A549 (cell line): ENCODE results near the gene MYO1B. TPM values are rescaled to one million over a fixed set of nuclear protein-coding genes. Genes with fewer than 3 reads are reported as not detected.

ENCODE experiments used
- ATAC-seq, 2 experiments: fragments of 200-7000 bp in 1 of 2; fragments of >200 bp in 1 of 2; cut with Nextera tagmentation in 1 of 2; cut with Tn5 transposase in 1 of 2; 3 replicates each; pipeline versions ENCODE4 v1.8.0 to v1.9.1; 2018 to 2020; ENCODE audit warnings: mild to moderate bottlenecking in 1 of 2, moderate library complexity in 1 of 2
- CTCF ChIA-PET: fragments of 300-600 bp; sonication (Branson Sonifier 250); formaldehyde crosslinking; extraction: SDS; loops from one replicate; lab custom pipeline; 2021; ENCODE audit warnings: antibody characterized with exemption, inconsistent platforms; lab: Yijun Ruan, JAX
- POLR2A ChIA-PET: fragments of 350-600 bp; formaldehyde crosslinking; extraction: SDS; loops from one replicate; lab custom pipeline; 2021; ENCODE audit warnings: antibody characterized with exemption, inconsistent platforms; lab: Yijun Ruan, JAX
- DNase-seq, 2 experiments: peaks; one replicate each; pipeline versions ENCODE4 v3.0.0 to v3.0.0-alpha.2; 2011 to 2016; ENCODE audit warnings: low read depth in 1 of 2, low spot score in 1 of 2
- FAIRE-seq: peaks from 2 replicates; lab custom pipeline; 2011; peaks lifted over from hg19 to GRCh38; lab: Jason Lieb, UNC
- H3K27ac ChIP-seq, 2 experiments: fragments of >200 bp; sonication (Bioruptor Twin); formaldehyde crosslinking; 3 replicates each; pipeline ENCODE4 v1.5.1; 2016 to 2017
- H3K4me1 ChIP-seq: fragments of >200 bp; sonication (Bioruptor Twin); formaldehyde crosslinking; 3 replicates; pipeline ENCODE4 v1.6.1; 2016
- H3K4me2 ChIP-seq: fragments of >200 bp; sonication (Bioruptor Twin); formaldehyde crosslinking; 3 replicates; pipeline ENCODE4 v1.6.1; 2016
- H3K4me3 ChIP-seq: fragments of >200 bp; sonication (Bioruptor Twin); formaldehyde crosslinking; 3 replicates; pipeline ENCODE4 v1.5.1; 2016
- H3K9me3 ChIP-seq: fragments of >200 bp; sonication (Bioruptor Twin); formaldehyde crosslinking; 3 replicates; pipeline ENCODE4 v1.6.1; 2016
- BHLHE40 ChIP-seq: IDR thresholded peaks from 2 replicates; pipeline ENCODE4 v1.6.1; 2012; ENCODE audit warnings: low read depth, low read length, inconsistent platforms
- CBX8 ChIP-seq: fragments of 200-600 bp; sonication (generic); IDR thresholded peaks from 2 replicates; pipeline ENCODE4 v1.6.1; 2016
- CEBPB ChIP-seq, 2 experiments: fragments of >200 bp in 1 of 2; sonication (Bioruptor Twin) in 1 of 2; formaldehyde crosslinking in 1 of 2; IDR thresholded peaks; 2 replicates each; pipeline ENCODE4 v1.6.1; 2012 to 2016
- EHF ChIP-seq: fragments of 250-450 bp; sonication (Bioruptor Pico); IDR thresholded peaks from 2 replicates; pipeline ENCODE4 v1.5.0; 2020; ENCODE audit warnings: mild to moderate bottlenecking
- EP300 ChIP-seq, 2 experiments: fragments of >200 bp; sonication (Bioruptor Twin); formaldehyde crosslinking; IDR thresholded peaks; 2 replicates in 1 of 2; 3 replicates in 1 of 2; pipeline ENCODE4 v1.6.1; 2016 to 2017
- ESRRA ChIP-seq: fragments of 150-350 bp; IDR thresholded peaks from 2 replicates; pipeline ENCODE4 v1.6.1; 2014; ENCODE audit warnings: mild to moderate bottlenecking, low read length, borderline replicate concordance
- GATA3 ChIP-seq: IDR thresholded peaks from 2 replicates; pipeline ENCODE4 v1.6.1; 2012; ENCODE audit warnings: borderline replicate concordance
- HDAC2 ChIP-seq: fragments of 200-600 bp; sonication (generic); IDR thresholded peaks from 2 replicates; pipeline ENCODE4 v1.6.1; 2016
- HEYL ChIP-seq: fragments of 250-450 bp; sonication (Bioruptor Pico); IDR thresholded peaks from 2 replicates; pipeline ENCODE4 v1.8.0; 2021; ENCODE audit warnings: mild to moderate bottlenecking, moderate library complexity
- HOXA7 ChIP-seq: fragments of 250-450 bp; sonication (Bioruptor Pico); IDR thresholded peaks from 2 replicates; pipeline ENCODE4 v1.5.0; 2020; ENCODE audit warnings: mild to moderate bottlenecking, moderate library complexity
- JUN ChIP-seq, 2 experiments: fragments of >200 bp; sonication (Bioruptor Twin); formaldehyde crosslinking; IDR thresholded peaks; 2 replicates in 1 of 2; 3 replicates in 1 of 2; pipeline ENCODE4 v1.6.1; 2016 to 2017
- JUNB ChIP-seq: fragments of >200 bp; sonication (Bioruptor Twin); formaldehyde crosslinking; IDR thresholded peaks from 2 replicates; pipeline ENCODE4 v1.6.1; 2016
- KDM1A ChIP-seq: fragments of 200-600 bp; sonication (generic); IDR thresholded peaks from 2 replicates; pipeline ENCODE4 v1.6.1; 2016; ENCODE audit warnings: low read depth, mild to moderate bottlenecking
- MAZ ChIP-seq: fragments of 150-350 bp; IDR thresholded peaks from 2 replicates; pipeline ENCODE4 v1.6.1; 2014; ENCODE audit warnings: antibody characterized with exemption, low read depth, low read length, borderline replicate concordance
- NFE2L2 ChIP-seq: fragments of 150-350 bp; conservative IDR thresholded peaks from 2 replicates; pipeline ENCODE4 v1.6.1; 2014; ENCODE audit warnings: low read length
- NR3C1 ChIP-seq: fragments of >200 bp; sonication (Bioruptor Twin); formaldehyde crosslinking; IDR thresholded peaks from 3 replicates; pipeline ENCODE4 v1.6.1; 2017
- PHF8 ChIP-seq: fragments of 200-600 bp; sonication (generic); IDR thresholded peaks from 2 replicates; pipeline ENCODE4 v1.6.1; 2016; ENCODE audit warnings: low read depth, mild to moderate bottlenecking, antibody characterized with exemption, moderate library complexity, borderline replicate concordance
- POLR2AphosphoS2 ChIP-seq: conservative IDR thresholded peaks from 2 replicates; pipeline ENCODE4 v1.6.1; 2012; ENCODE audit warnings: low read length, improper control_type of control experiment, inconsistent platforms
- TFCP2L1 ChIP-seq: fragments of 250-450 bp; sonication (Bioruptor Pico); IDR thresholded peaks from 2 replicates; pipeline ENCODE4 v1.5.0; 2021; ENCODE audit warnings: mild to moderate bottlenecking
- TP53 ChIP-seq: fragments of 250-450 bp; sonication (Bioruptor Pico); IDR thresholded peaks from 2 replicates; pipeline ENCODE4 v1.5.0; 2021; ENCODE audit warnings: mild to moderate bottlenecking, moderate library complexity
- ZFP36 ChIP-seq: fragments of 450-650 bp; IDR thresholded peaks from 2 replicates; pipeline ENCODE4 v1.6.1; 2014; ENCODE audit warnings: borderline replicate concordance; ENCODE audit not compliant: partially characterized antibody
- ZSCAN20 ChIP-seq: fragments of 250-450 bp; sonication (Bioruptor Pico); IDR thresholded peaks from 2 replicates; pipeline ENCODE4 v1.8.0; 2022; ENCODE audit warnings: mild to moderate bottlenecking, moderate library complexity
- WGBS: methylation state at CpG from one replicate; pipeline ENCODE4 v1.1.6; 2017; ENCODE audit errors: missing lambda C conversion rate; 5-methylcytosine and 5-hydroxymethylcytosine counted together
- polyA plus RNA-seq, 4 experiments: library from polyadenylated mRNA; depleted of rRNA in 3 of 4; stranded (reverse); fragments of >200 nt; fragmentation: RNase III in 1 of 4; extraction: RNeasy Plus Mini Kit Qiagen cat#74134 plus additional on column Dnase treatment in 1 of 4; gene quantifications; 2 replicates in 3 of 4; 3 replicates in 1 of 4; pipeline ENCODE4 v1.2.3, GENCODE V29; 2011 to 2017
- TF ChIP-seq, protein P1 (sequence below): fragments of 250-450 bp; sonication (Bioruptor Pico); IDR thresholded peaks from 2 replicates; pipeline ENCODE4 v1.5.0; 2020; ENCODE audit warnings: low read depth, mild to moderate bottlenecking, moderate library complexity
- TF ChIP-seq, protein P2 (sequence below): fragments of >200 bp; sonication (Bioruptor Twin); formaldehyde crosslinking; IDR thresholded peaks from 2 replicates; pipeline ENCODE4 v1.6.1; 2016

MYO1B gene
- polyA plus RNA-seq, 2 of the 4 experiments (the other 2 are of a cell fraction), result 77.7 to 159 TPM

DNA sequence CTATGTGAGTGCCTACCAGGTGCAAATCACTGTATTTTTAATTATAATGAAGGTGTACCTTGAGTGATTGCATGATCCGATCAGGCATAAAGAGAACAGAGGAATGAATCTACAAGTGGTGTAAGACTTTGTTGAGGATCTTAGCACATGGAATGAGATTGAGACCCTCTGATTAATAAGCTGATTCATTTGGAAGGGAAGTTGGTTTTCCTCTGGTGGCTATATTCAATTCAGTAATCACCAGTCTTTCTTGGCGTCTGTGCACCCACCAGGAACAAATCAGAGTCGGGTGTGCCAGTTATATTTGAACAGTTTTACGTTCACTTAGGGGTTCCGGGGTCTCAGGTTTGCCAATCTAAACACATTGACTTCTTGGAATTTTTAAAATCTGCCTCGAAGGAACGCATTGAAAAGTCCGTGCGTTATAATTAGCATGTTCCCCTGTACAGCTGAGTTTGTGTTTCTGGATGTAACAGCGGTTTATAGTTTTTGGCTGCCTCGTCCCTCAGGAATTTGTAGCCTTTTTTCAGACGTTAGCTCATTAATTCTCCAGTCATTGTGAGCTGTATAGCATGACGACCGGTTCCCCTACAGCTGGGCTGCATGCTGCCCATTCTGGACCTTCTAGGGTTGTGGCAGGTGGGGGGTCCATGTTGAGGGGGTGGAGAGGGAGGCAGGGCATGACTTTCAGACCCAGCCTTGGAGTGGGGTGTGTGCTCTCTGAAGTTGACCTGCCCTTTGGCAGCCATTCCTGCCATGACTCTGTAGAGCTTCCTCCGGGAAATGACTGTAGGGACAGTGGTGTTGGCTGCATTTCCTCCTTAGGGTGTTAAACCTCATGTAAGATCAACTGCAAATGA is 20.3 kb downstream of the MYO1B start:
- FAIRE-seq (no peak), ATAC-seq (no peak; a peak in 2 of 6 replicates), DNase-seq (no peak)
- TF ChIP-seq ESRRA (no peak), TP53 (CRISPR knock-in tag) (no peak), CBX8 (no peak), ZFP36 (no peak)
- no peaks in the 10 kb centered on the region for H3K9me3 ChIP-seq
- peaks cover 44% of the 10 kb centered on the region for H3K4me1 ChIP-seq
- 84% methylated on average over 15 of the region's 15 CpGs for WGBS
- H3K27ac ChIP-seq, result no peak overlapping the region; a peak in 1 of 6 replicates
- no peak overlapping the region for H3K4me3 ChIP-seq
- ChIA-PET CTCF (interaction anchor here (0.6 to 1.2 kb wide), 4 partner anchors 17 to 236 kb away, joined by 3 to 4 read pairs (median 4); partner anchors contain the start of gene MYO1B), POLR2A (no interaction called here)
- H3K4me2 ChIP-seq, result no peak overlapping the region

DNA sequence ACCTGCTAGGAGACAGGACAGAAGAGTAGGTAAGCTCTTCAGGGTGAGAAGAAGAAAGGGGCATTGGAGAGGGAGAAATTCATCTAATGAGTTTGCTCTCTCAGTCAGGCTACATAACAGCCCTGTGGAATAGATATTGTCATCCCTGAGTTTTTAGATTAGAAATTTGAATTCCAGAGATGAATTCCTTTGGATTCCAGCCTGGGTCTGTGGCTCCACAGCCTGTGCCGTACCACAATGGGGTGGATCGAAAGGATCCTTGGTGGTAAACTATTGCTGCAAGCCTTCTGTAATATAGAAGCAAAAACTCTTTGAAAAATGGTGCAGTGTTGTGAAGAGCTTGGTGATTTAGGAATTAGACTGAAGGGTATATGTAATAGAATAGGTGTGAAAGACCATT is 21.0 kb downstream of the MYO1B start:
- DNase-seq (no peak), FAIRE-seq (no peak), ATAC-seq (no peak)
- WGBS, result 97% methylated on average over 2 of the region's 2 CpGs
- Histone ChIP-seq H3K4me2 (no peak overlapping the region), H3K9me3 (no peaks in the 10 kb centered on the region), H3K4me3 (no peak overlapping the region), H3K4me1 (peaks cover 41% of the 10 kb centered on the region), H3K27ac (no peak overlapping the region)
- TF ChIP-seq CEBPB (IDR thresholded peaks at IDR 0.05) (no peak), NR3C1 (no peak), GATA3 (no peak), HOXA7 (CRISPR knock-in tag) (no peak), ZFP36 (no peak), PHF8 (no peak), EP300 (IDR thresholded peaks at IDR 0.05) (no peak), TFCP2L1 (CRISPR knock-in tag) (no peak), TP53 (CRISPR knock-in tag) (no peak), JUNB (no peak), ESRRA (no peak), POLR2AphosphoS2 (no peak), JUN (IDR thresholded peaks at IDR 0.05) (no peak), NFE2L2 (no peak), KDM1A (no peak), BHLHE40 (no peak), MAZ (no peak)
- POLR2A ChIA-PET, result no interaction called here
- CTCF ChIA-PET, result interaction anchor here (0.7 to 1.2 kb wide), 3 partner anchors 21 to 214 kb away, joined by 3 to 4 read pairs (median 3); partner anchors contain the start of gene MYO1B

DNA sequence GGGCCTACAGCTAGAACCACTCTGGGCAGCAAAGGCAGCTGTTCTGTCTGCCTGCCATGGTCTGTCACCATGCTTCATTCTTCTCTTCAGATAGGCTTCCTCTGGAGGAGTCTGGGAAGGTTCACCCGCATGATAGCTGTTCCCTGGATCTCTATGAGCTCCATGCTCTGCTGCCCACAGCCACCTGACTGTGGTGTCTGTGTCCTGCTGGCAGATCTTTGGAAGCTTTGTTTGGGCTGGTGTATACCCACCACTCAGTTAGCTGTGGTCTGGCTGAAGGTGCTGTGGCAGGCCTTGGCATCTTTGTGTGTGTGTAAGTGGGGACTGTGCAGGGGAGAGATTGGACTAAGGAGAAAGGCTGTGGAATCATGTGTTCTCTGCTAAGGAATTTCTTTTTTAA is 23.4 kb downstream of the MYO1B start:
- Histone ChIP-seq H3K4me2 (no peak overlapping the region), H3K9me3 (no peaks in the 10 kb centered on the region), H3K27ac (no peak overlapping the region), H3K4me3 (no peak overlapping the region), H3K4me1 (peaks cover 31% of the 10 kb centered on the region)
- ATAC-seq, result no peak; a peak in 3 of 6 replicates
- ChIA-PET POLR2A (no interaction called here), CTCF (interaction anchor here (0.5 kb wide), 1 partner anchor 103 kb away, joined by 3 read pairs; no protein-coding TSS in a partner anchor)
- DNase-seq, result no peak
- WGBS, result 100% methylated on average over 1 of the region's 1 CpG
- no peak for TF ChIP-seq HEYL (CRISPR knock-in tag)
- TF ChIP-seq, protein P1, sequence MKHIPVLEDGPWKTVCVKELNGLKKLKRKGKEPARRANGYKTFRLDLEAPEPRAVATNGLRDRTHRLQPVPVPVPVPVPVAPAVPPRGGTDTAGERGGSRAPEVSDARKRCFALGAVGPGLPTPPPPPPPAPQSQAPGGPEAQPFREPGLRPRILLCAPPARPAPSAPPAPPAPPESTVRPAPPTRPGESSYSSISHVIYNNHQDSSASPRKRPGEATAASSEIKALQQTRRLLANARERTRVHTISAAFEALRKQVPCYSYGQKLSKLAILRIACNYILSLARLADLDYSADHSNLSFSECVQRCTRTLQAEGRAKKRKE (CRISPR knock-in tag), result no peak
- TF ChIP-seq HDAC2, result no peak
- no peak for TF ChIP-seq GATA3
- TF ChIP-seq, protein P2, sequence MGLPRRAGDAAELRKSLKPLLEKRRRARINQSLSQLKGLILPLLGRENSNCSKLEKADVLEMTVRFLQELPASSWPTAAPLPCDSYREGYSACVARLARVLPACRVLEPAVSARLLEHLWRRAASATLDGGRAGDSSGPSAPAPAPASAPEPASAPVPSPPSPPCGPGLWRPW, result no peak
- no peak for TF ChIP-seq EHF
- no peak for TF ChIP-seq ZSCAN20
- FAIRE-seq, result no peak
